H9 (cell line): ENCODE results near the gene EVC. TPM values are rescaled to one million over a fixed set of nuclear protein-coding genes. Genes with fewer than 3 reads are reported as not detected.
A peak's percentile ranks its signal among the peaks of the same experiment; 100 is the strongest.

Experiments
- DNase-seq: peaks from one replicate; pipeline ENCODE4 v3.0.0-alpha.2; 2017
- H2AFZ ChIP-seq: one replicate; pipeline ENCODE4 v1.6.1; 2013; ENCODE audit warnings: mild to moderate bottlenecking, low read length, control low read depth, moderate library complexity
- H2AK5ac ChIP-seq: 2 replicates; pipeline ENCODE4 v1.6.1; 2013; ENCODE audit warnings: low read length, control low read depth, mixed read lengths; ENCODE audit not compliant: insufficient read length
- H2BK120ac ChIP-seq: one replicate; pipeline ENCODE4 v1.6.1; 2013; ENCODE audit warnings: low read depth, mild to moderate bottlenecking, low read length, control low read depth, inconsistent platforms; ENCODE audit not compliant: poor library complexity, severe bottlenecking
- H2BK12ac ChIP-seq: 2 replicates; pipeline ENCODE4 v1.6.1; 2013; ENCODE audit warnings: low read length, control low read depth, mixed read lengths, low read depth; ENCODE audit not compliant: insufficient read length
- H2BK15ac ChIP-seq: 2 replicates; pipeline ENCODE4 v1.6.1; 2013; ENCODE audit warnings: low read depth, low read length, control low read depth
- H2BK20ac ChIP-seq: one replicate; pipeline ENCODE4 v1.6.1; 2013; ENCODE audit warnings: low read depth, mild to moderate bottlenecking, low read length, control low read depth, inconsistent platforms; ENCODE audit not compliant: poor library complexity, severe bottlenecking
- H2BK5ac ChIP-seq: 2 replicates; pipeline ENCODE4 v1.6.1; 2013; ENCODE audit warnings: low read length, control low read depth, mixed read lengths; ENCODE audit not compliant: insufficient read length
- H3K14ac ChIP-seq: 2 replicates; pipeline ENCODE4 v1.6.1; 2013; ENCODE audit warnings: low read length, control low read depth; ENCODE audit not compliant: insufficient read depth
- H3K18ac ChIP-seq: 2 replicates; pipeline ENCODE4 v1.6.1; 2013; ENCODE audit warnings: low read depth, mild to moderate bottlenecking, mixed read lengths, low read length, control low read depth; ENCODE audit not compliant: insufficient read length
- H3K23ac ChIP-seq: 2 replicates; pipeline ENCODE4 v1.6.1; 2013; ENCODE audit warnings: low read length, control low read depth, mixed read lengths, low read depth; ENCODE audit not compliant: insufficient read length
- H3K23me2 ChIP-seq: 2 replicates; pipeline ENCODE4 v1.6.1; 2013; ENCODE audit warnings: low read depth, mild to moderate bottlenecking, mixed read lengths, low read length, control low read depth; ENCODE audit not compliant: insufficient read length, poor library complexity, severe bottlenecking
- H3K27ac ChIP-seq: 2 replicates; pipeline ENCODE4 v1.5.1; 2013; ENCODE audit warnings: low read length, control low read depth, mixed read lengths, low read depth; ENCODE audit not compliant: insufficient read length
- H3K27me3 ChIP-seq: 2 replicates; pipeline ENCODE4 v1.6.1; 2013; ENCODE audit warnings: low read length, control low read depth, inconsistent platforms; ENCODE audit not compliant: insufficient read depth
- H3K4ac ChIP-seq: 2 replicates; pipeline ENCODE4 v1.6.1; 2013; ENCODE audit warnings: low read depth, mild to moderate bottlenecking, control low read depth, inconsistent platforms, low read length, moderate library complexity
- H3K4me1 ChIP-seq: 2 replicates; pipeline ENCODE4 v1.6.1; 2013; ENCODE audit warnings: low read length, control low read depth, inconsistent platforms; ENCODE audit not compliant: insufficient read depth
- H3K4me2 ChIP-seq: 2 replicates; pipeline ENCODE4 v1.6.1; 2013; ENCODE audit warnings: low read length, control low read depth, mixed read lengths; ENCODE audit not compliant: insufficient read length, insufficient read depth
- H3K56ac ChIP-seq: 2 replicates; pipeline ENCODE4 v1.6.1; 2013; ENCODE audit warnings: low read depth, mild to moderate bottlenecking, mixed read lengths, low read length, control low read depth; ENCODE audit not compliant: insufficient read length
- H3K79me1 ChIP-seq: 2 replicates; pipeline ENCODE4 v1.6.1; 2013; ENCODE audit warnings: low read depth, mild to moderate bottlenecking, moderate library complexity, low read length, control low read depth, inconsistent platforms; ENCODE audit not compliant: insufficient read depth, poor library complexity, severe bottlenecking
- H3K79me2 ChIP-seq: 2 replicates; pipeline ENCODE4 v1.6.1; 2013; ENCODE audit warnings: low read length, control low read depth, inconsistent platforms; ENCODE audit not compliant: insufficient read depth
- H3K9ac ChIP-seq: 2 replicates; pipeline ENCODE4 v1.6.1; 2013; ENCODE audit warnings: low read length, control low read depth, mixed read lengths; ENCODE audit not compliant: insufficient read length; ENCODE audit errors: extremely low read depth
- H3K9me3 ChIP-seq: one replicate; pipeline ENCODE4 v1.6.1; 2013; ENCODE audit warnings: low read depth, low read length, inconsistent platforms; ENCODE audit not compliant: control insufficient read depth
- H3T11ph ChIP-seq: one replicate; pipeline ENCODE4 v1.6.1; 2013; ENCODE audit warnings: mild to moderate bottlenecking, low read length, control low read depth, inconsistent platforms
- H4K20me1 ChIP-seq: one replicate; pipeline ENCODE4 v1.6.1; 2013; ENCODE audit not compliant: control insufficient read depth, insufficient read length, insufficient read depth
- H4K5ac ChIP-seq: 2 replicates; pipeline ENCODE4 v1.6.1; 2013; ENCODE audit warnings: low read depth, mild to moderate bottlenecking, mixed read lengths, low read length, control low read depth; ENCODE audit not compliant: insufficient read length
- H4K8ac ChIP-seq: replicated peaks from 2 replicates; pipeline ENCODE4 v1.6.1; 2013; ENCODE audit warnings: low read length, control low read depth, mixed read lengths, low read depth; ENCODE audit not compliant: insufficient read length
- H4K91ac ChIP-seq: 2 replicates; pipeline ENCODE4 v1.6.1; 2013; ENCODE audit warnings: low read depth, mild to moderate bottlenecking, moderate library complexity, mixed read lengths, low read length, control low read depth; ENCODE audit not compliant: insufficient read length
- H3K27ac Mint-ChIP-seq, 3 experiments: 2 replicates in 2 of 3; 3 replicates in 1 of 3; pipeline ENCODE4 v1.8.0; 2020 to 2021; ENCODE audit warnings: mixed read lengths in 3 of 3, mild to moderate bottlenecking in 1 of 3, moderate library complexity in 1 of 3
- H3K27me3 Mint-ChIP-seq: 2 replicates; pipeline ENCODE4 v1.8.0; 2021; ENCODE audit warnings: low read depth, mild to moderate bottlenecking, moderate library complexity, mixed read lengths
- H3K36me3 Mint-ChIP-seq, 3 experiments: 2 replicates in 2 of 3; 3 replicates in 1 of 3; pipeline ENCODE4 v1.8.0; 2020 to 2021; ENCODE audit warnings: low read depth in 3 of 3, mixed read lengths in 3 of 3; ENCODE audit not compliant: insufficient read depth in 1 of 3
- H3K4me1 Mint-ChIP-seq, 2 experiments: 2 replicates each; pipeline ENCODE4 v1.8.0; 2020; ENCODE audit warnings: mixed read lengths in 2 of 2
- H3K4me3 Mint-ChIP-seq, 2 experiments: 2 replicates in 1 of 2; 3 replicates in 1 of 2; pipeline ENCODE4 v1.8.0; 2020 to 2021; ENCODE audit warnings: mild to moderate bottlenecking in 2 of 2, mixed read lengths in 2 of 2, moderate library complexity in 1 of 2
- H3K9me3 Mint-ChIP-seq, 2 experiments: 2 replicates in 1 of 2; 3 replicates in 1 of 2; pipeline ENCODE4 v1.8.0; 2020; ENCODE audit warnings: mild to moderate bottlenecking in 2 of 2, mixed read lengths in 2 of 2, moderate library complexity in 1 of 2
- CTCF ChIP-seq: fragments of 200-600 bp; sonication (generic); conservative IDR thresholded peaks from 3 replicates; pipeline ENCODE4 v1.8.0; 2021; ENCODE audit warnings: antibody characterized with exemption, mild to moderate bottlenecking
- WGBS: extraction: QIAGEN DNeasy Blood & Tissue Kit; methylation state at CpG from one replicate; pipeline ENCODE4 v1.1.7; 2013; ENCODE audit warnings: missing lambda C conversion rate, low lambda C conversion rate, mixed read lengths; ENCODE audit not compliant: insufficient read length; ENCODE audit errors: extremely low coverage; 5-methylcytosine and 5-hydroxymethylcytosine counted together
- total RNA-seq: library from RNA; stranded (reverse); gene quantifications from 2 replicates; pipeline ENCODE4 v1.2.1, GENCODE V29; 2021

The EVC gene
- total RNA-seq, 1 experiment from 2014 or later = 10.1 TPM

GRCh38 chr4:5750946-5751665, 40.1 kb downstream of the EVC start:
- H3K27ac Mint-ChIP-seq = peak overlapping the region in 2 of 3 experiments; percentile 89 to 91; a peak in 3 of 7 replicates
- no peak overlapping the region for H3K27ac ChIP-seq

More at GRCh38 chr4:5750946-5751665, 40.1 kb downstream of the EVC start:
- no peak overlapping the region for H4K5ac ChIP-seq
- no peaks in the 10 kb centered on the region for H3K23me2 ChIP-seq
- WGBS = no CpG with 5 or more reads among the region's 17 CpGs
- no peaks in the 10 kb centered on the region for H3K79me2 ChIP-seq
- no peak overlapping the region for H3K56ac ChIP-seq
- H3K14ac ChIP-seq = no peak overlapping the region
- no peak overlapping the region for H2AFZ ChIP-seq
- H3T11ph ChIP-seq = no peak overlapping the region
- no peak overlapping the region for H3K4me2 ChIP-seq
- no peaks in the 10 kb centered on the region for H3K27me3 ChIP-seq
- no peak overlapping the region for H2BK15ac ChIP-seq
- H3K9ac ChIP-seq = no peak overlapping the region
- H2BK120ac ChIP-seq = no peak overlapping the region
- H3K4me1 ChIP-seq = peaks cover 10% of the 10 kb centered on the region; the same call in 1 of the 2 replicates
- no peaks in the 10 kb centered on the region for H3K9me3 ChIP-seq
- no peak overlapping the region for H2BK12ac ChIP-seq
- H3K23ac ChIP-seq = no peak overlapping the region
- no peak for TF ChIP-seq CTCF
- no peaks in the 10 kb centered on the region for H4K20me1 ChIP-seq
- no peak overlapping the region for H3K4ac ChIP-seq
- Mint-ChIP-seq H3K4me3 (no peak overlapping the region), H3K36me3 (peaks cover 28 to 51% (median 34%) of the 10 kb centered on the region in 3 experiments), H3K27me3 (no peaks in the 10 kb centered on the region; the same call in none of the 2 replicates), H3K4me1 (peaks cover 22 to 26% of the 10 kb centered on the region in 2 experiments), H3K9me3 (no peaks in the 10 kb centered on the region)
- no peak overlapping the region for H3K18ac ChIP-seq
- peak; percentile 47 for DNase-seq
- H2BK20ac ChIP-seq = no peak overlapping the region
- H2BK5ac ChIP-seq = no peak overlapping the region
- no peak overlapping the region for H2AK5ac ChIP-seq
- no peaks in the 10 kb centered on the region for H3K79me1 ChIP-seq
- H4K91ac ChIP-seq = no peak overlapping the region
- no peak overlapping the region for H4K8ac ChIP-seq
